HK-2 (cell line): ENCODE measurements around the gene OTUD5.
A peak's percentile ranks its signal among the peaks of the same experiment; 100 is the strongest.

ENCODE experiments used
- DNase-seq: peaks from one replicate; pipeline ENCODE4 v3.0.0-alpha.2; 2018; ENCODE audit not compliant: unreplicated experiment

OTUD5 gene

DNA sequence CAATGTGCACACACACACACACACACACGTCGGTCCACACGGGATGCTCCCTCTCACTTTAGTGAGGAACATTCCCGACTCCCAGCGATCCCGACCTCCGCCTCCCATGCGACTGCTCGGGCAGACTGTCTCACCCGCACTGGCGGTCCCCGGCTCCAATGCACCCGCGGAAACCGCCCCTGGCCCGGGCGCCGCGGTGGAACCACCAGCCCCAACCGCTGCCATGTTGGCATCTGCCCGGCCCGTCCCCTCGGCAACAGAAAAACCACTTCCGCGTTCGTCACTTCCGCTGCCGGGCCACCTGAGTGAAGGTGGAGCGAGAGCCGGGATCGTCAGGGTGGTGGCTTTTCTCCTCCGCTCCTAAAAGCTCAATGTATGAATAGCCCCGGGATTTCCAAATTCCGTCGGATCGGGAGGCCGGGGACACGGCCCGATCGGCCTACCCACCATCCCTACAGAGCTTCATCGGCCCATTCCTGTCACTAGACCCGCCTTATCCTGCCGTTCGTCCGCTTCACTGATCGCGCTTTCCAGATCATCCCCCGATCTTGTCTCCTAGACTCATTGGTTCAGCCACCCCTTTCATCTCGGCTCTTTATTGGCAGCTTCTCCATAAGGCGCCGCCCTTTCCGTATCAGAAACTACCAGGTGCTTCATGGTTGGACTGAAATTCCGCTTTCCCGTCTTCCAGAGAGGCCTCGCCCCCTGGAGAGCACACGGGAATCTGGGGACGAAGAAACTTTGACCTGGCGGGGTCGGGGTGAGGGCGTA is 45.8 kb downstream of the OTUD5 start, which contains the start of gene SLC35A2:
SLC35A2 (minus strand) TSS at position 235 of the 771 bp plus-strand sequence; CDS start at position 225, 10 bp downstream.
- DNase-seq, result peak; percentile 83

DNA sequence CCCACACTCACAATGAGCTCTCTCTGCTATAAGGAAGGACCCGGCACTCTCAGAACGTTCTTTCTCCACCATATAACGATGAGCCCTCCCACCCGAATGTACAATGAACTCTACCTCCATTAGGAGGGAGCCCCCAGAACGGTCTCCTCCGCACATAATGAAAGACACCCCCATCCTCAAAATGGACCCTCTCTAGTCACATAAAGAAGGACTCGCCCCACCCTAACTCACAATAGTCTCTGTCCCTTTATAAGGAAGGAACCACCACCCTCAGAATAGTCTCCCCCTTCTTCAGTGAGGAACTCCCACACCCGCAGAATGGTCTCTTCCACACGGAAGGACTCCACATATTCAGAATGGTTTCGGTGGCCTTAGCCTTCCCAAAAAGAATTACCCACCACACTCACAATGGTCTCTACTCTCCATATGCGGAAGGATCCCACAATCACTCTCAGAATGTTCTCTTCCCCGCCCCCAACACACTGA is 46.4 kb downstream of the OTUD5 start:
- DNase-seq, result no peak

DNA sequence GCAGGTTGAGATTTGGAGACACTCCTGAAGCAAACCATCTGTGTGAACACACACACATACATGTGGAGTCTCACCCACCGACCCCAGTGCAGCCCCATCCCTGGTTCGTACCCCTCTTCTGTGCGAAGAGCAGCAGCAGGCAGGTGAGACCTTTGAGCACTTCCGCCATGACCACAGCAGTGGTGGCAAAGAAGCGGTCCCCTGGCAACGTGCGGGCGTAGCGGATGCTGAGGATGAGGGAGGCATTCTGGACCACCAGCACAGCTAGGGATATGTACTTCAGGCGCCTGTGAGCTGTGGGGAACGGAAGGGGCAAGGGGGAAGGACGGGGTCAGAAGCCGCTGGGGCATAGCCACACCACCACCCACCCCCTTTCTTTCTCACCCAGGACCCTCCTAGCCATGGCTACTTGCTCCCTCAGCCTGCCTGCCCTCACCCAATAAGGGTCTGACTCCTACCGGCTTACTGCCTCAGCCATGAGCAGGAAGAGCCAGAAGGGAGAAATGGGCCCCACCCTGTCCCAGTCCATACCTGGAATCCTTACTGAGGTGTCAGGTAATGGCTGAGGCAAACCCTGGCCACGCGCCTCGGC is 47.6 kb downstream of the OTUD5 start:
- no peak for DNase-seq

DNA sequence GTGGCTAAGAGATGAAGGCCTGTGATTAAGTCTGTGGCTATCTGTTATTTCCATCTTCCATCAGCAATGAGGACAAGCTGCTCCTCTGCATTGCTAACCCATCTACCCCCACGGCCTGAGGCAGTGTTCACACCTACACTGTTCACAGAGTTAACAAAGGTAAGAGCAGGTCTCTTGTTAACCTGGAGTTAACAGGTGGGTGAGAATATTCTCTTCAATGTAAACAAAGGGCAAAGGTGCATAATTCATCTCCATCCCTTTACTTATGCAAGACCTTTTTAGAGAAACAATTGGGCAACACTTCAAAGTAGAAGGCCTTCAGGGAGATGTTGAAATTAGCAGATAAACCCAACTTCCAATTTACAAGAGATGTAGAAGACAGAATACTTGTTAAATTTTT is 48.8 kb downstream of the OTUD5 start:
- no peak for DNase-seq

DNA sequence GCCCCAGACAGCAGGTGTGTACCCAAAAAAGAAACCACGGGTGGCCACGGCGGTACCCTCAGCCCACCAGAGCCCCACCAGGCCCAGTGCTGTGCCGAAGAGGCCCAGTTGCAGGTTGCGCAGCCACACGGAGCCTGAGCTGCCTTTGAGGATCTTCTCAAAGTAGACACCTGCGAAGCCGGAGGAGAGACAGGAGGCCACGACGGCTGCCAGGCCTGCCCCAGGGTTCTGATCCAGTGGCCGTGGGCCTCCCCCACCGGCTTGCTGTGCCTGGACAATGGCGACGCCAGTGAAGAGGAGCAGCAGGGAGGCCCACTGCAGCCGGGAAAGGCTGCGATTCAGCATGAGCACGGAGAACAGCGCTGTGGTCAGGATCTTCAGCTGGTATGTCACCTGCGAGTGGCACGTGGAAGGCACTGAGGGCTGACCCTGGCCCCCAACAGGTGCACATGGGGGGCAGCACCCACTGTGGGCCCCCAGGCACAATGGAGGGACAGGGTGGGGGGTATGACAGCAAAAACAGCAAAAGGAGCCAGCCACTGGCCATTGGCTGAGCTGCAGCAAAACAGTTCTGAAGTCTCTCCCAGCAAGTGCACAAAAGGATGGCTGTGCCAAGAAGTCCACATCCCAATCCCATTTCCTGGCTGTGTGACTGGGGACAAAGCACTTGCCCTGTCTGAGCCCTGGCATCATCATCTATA is 52.2 kb downstream of the OTUD5 start:
- DNase-seq, result no peak

DNA sequence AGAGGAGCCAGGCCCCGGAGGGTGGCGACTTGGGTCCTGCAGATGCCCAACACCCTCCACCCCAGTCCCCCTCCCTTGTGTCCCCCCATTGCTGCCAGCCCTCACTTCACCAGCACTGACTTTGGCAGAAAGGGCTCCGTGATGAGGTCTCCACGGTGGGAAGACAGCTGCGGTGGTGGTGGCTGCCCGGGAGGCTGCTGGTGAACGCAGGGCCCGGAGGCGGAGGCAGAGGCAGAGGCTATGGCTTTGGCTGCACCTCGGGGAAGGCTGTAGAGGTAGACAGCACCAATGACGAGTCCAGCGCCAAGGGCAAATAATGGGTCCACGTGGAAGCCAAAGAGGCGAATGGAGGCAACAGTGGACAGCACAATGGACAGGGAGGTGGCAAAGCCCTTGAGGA is 52.8 kb downstream of the OTUD5 start:
- DNase-seq, result no peak

DNA sequence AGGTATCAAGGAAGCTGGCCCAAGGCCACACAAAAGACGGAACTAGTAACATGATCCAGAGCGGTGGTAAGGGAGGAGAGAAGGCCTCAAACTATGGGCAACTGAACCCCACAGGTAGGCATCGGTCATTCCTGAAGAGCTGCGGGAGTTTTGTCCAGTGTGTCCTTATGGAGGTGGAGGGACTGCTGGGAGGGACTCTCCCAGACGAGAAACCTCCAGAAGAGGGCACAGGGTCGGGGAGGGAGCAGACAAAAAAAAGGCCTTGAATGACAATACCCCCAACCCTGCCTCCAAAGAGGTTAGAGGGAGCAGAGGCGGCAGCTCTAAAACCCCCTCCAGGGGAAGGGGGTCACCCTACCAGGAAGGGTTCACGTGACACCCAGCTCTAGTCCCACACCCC is 53.2 kb downstream of the OTUD5 start:
- DNase-seq, result no peak

DNA sequence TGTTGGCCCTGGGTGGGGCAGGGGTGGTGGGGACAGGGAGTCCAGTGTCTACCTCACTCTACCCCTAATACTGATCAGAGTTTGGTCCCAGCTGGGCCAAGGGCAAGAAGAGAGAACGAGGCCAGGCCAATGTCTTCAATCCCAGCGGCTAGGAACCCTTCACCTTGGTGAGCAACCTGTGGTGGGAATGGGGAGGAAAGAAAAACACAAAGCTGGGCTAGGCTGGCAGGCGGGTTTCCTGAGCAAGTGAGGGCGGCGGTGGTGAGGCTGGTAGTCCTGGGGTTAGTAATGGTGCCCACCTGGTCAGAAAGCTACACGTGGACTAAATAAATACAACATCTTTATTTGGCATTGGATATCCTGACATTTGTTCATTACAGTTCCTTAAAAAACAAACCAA is 54.1 kb downstream of the OTUD5 start:
- DNase-seq, result no peak

DNA sequence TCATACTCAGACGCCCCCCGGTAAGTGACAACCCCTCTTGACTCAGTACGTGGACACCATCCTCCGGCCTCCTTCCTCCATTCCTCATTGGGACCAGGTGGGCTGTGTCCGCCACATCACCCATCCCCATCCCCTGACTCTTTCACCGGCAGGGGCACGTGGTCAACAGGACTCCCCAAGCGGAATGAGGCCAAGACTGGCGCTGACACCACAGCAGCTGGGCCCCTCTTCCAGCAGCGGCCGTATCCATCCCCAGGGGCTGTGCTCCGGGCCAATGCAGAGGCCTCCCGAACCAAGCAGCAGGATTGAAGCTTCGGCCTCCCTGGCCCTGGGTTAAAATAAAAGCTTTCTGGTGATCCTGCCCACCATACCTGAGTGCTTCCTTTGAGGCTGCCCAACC is 54.6 kb downstream of the OTUD5 start:
- DNase-seq, result no peak

DNA sequence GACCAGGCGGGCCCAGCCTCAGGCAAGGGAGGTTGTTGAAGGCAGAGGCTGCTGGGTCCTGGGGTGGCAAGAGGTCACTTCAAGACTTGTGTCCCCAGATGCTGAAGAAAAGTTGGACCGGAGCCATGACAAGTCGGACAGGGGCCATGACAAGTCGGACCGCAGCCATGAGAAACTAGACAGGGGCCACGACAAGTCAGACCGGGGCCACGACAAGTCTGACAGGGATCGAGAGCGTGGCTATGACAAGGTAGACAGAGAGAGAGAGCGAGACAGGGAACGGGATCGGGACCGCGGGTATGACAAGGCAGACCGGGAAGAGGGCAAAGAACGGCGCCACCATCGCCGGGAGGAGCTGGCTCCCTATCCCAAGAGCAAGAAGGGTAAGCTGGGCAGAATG is 55.3 kb downstream of the OTUD5 start:
- no peak for DNase-seq

DNA sequence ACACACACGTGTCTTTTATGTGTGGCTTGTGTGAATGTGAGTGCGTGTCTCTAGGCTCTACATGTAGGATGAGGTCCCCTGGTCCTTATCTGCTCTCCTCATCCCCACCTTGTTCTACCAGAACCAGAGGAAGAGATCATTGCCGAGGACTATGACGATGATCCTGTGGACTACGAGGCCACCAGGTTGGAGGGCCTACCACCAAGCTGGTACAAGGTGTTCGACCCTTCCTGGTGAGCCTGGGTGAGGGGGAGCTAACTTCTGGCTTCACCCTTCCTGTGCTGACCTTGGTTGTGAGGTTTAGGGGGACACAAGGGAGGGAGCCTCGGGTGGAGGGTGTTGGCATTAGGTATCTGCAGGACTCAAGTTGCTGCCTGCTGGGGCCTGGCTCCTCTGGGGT is 56.3 kb downstream of the OTUD5 start:
- no peak for DNase-seq

DNA sequence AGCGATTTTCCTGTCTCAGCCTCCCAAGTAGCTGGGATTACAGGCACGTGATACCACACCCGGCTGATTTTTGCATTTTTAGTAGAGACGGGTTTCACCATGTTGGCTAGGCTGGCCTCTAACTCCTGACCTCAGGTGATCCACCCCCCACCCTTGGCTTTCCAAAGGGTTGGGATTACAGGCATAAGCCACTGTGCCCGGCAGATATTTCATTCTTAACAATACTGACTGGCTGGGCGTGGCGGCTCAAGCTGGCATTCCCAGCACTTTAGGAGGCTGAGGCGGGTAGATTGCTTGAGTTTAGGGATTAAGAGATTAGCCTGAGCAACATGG is 58.4 kb downstream of the OTUD5 start:
- no peak for DNase-seq

DNA sequence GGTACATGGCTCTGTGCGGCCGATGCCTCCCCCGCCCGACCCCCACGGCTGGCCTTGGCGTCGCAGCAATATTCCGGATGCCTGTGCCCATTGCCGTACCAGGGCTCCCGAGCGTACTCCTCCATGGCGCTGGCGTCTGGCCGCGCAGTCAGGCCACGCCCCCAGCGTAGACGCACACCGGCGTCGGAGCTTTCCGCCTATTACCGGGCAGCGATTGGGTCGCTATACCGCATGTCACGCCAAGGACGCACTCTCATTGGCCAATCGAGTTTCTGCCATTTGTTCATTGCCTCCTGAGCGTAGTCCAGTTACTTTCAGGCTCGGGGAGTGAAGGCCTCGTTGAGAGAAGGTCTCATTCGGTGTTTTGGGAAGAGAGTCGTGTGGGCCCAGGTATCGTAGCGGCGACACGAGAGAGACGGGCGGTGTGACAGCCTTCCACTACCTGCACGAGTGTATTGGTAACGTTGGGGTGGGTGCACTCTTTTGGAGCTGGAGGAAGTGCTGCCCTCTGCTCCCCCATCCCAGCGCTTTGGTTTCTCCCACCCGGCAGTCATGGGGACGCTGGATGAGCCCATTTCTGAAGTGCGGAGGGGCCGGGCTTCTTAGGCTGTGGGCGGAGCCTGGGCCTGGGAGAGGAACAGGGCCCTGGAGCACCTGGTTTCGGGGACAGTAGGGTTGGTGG is 59.6 kb downstream of the OTUD5 start, which contains the start of the genes PQBP1 and TIMM17B:
PQBP1 (plus strand) TSS at position 306 of the 682 bp plus-strand sequence. CDS start 580 bp downstream, outside the sequence.
TIMM17B (minus strand) TSS at position 144 of the 682 bp plus-strand sequence; CDS start at position 125, 19 bp downstream.
- peak; percentile 88 for DNase-seq

DNA sequence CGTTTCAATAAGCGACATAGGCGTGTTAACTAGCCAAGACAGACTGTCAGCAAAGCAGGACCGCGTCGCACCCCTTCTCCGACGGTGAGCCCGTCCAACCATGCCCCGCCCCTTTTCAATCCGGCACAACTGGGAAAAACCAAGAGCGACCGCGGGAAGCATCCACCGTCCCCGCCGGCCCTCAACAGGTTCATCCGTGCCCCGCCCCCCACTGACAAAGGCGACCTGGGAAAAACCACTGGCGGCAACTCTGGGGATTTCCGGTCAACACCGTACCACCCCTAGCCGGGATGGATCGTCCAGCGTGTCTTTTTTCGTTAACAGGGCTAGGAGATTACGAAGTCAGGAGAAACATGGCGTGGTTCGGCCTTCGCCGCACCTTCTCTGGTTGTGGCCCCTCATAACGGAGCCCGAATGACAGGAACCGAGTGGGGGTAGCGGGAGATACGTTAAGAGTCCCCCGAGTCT is 60.2 kb downstream of the OTUD5 start:
- DNase-seq, result peak; percentile 84

DNA sequence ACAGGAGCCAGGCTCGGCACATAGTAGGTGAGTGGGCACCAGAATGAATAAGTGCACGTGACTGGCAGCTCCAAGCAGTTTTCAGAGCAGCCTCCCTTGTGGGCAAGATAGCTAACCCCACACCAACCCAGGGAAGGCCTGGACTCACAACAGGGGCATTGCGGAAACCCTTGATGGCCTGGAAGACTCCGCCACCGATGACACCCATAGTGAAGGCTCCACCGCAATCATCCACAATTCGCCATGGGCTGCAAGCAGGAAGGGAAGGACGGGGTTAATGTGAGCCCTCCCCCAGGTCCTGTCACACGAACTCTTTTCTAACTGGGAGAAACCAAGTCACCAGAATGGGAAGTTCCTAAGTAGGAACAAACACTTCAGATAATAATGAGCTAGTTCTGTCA is 60.8 kb downstream of the OTUD5 start:
- no peak for DNase-seq

DNA sequence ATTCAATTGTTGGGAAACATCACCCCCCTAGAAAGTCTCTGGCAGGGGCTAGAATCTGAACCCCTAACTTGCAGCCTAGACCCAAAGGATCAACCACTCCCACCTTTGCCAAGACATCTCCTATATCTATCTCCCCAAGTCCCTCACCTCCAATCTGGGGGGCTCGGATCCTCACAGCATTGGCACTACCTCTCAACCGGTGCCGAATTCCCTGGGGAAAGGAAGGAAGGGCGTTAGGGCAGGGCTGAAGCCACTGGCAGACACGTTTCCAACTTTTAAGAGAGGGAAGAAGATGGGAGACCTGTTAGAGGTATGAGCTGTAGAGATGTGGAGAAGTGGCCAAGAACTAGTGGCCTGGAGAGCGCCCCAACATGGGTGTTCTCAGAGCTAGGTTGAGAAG is 62.5 kb downstream of the OTUD5 start:
- no peak for DNase-seq

DNA sequence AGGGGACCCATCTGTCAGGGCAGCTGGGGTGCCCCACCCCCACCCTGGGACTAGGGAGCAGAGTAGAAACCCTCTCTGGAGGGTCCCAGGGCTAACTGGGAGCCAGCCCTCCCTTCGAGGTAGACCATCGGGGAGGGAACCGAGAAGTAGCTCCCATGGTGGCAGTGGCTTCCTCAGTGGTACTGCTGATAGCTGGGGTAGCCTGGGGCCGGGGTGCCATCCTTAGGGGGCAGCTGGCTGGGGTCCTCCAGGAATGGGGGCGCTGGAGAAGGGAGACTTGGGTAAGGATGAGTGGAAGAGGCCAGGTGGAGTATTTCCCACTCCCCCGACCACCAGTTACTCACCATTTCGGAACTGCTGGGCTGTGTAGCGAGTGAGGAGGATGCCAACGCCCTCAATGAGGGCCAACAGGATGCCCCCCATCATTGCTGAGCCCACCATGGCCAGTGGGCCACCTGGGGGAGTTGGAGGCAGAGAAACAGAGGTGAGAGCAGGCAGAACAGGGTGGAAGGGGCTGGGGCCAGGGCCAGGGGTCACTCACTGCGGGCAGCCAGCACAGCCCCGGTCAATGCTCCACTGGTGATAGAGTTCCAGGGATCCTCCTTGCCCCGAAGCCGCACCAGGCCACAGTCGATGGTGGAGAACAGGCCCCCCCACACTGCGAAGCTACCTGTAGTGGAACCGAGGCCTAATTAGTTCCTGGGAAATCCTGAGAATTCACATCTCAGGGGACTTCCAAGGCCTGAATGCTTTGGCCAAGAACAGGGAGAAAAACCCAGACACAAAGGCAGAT is 63.7 kb downstream of the OTUD5 start:
- no peak for DNase-seq

DNA sequence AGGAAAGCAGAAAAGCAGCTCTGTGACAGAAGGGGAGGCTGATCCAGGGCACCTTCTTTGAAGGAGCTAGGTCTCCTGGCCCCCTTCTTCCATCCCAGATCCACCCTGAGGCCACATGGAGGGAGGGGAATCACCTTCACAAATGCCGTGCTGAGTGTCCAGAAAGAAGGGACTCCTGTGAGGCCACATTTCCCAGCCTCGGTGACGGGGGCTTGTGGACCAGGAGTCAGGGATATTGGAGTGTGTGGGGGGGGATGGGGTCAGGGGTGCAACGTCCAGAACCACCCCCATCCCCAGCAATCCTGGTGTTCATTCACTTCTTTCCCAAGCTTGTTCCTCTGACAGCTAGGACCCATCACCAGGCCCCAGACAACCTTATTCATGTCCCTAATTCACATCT is 64.5 kb downstream of the OTUD5 start:
- no peak for DNase-seq

DNA sequence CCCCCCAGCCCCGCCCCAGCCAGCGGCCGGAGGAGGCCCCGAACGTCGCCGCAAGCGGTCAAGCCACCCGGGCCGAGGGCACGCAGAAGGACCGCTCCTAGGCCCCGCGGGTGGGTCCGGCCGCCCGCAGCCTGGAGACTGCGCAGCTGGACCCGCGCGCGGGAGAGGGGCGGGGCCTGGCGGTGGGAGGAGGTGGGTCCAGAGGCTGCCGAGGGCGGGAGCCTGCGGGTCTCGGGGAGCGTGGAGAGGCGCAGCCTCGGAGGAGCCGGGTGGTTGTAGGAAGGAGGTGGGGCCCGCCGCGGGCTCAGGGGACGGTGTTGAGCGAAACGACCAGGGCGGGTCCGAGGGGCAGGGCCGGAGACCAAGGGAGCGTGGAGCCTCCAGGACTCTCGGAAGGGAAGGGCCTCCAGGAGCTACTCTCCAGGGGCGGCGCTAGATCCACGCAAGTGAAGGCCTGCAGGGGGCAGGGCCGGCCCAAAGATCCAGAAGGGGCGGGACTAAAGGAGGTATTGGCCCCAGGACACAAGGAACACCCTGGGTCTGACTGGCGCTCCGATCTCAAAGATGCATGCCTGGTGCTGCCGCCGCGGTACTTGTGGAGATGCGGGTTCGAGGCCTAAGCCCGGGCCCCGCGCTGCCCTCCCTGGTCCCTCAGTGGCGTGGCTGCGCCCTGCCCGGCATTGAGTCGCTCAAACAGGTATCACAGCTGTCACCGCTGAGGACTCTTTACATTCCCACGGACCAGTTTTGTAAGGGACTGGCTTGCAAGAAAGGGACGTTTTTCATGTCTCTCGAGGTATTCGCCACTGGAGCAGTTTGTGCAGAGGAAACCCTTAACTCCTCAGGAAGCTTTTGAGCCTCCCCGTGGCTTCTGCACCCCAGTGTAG is 65.8 kb downstream of the OTUD5 start:
- DNase-seq, result peak; percentile 92

DNA sequence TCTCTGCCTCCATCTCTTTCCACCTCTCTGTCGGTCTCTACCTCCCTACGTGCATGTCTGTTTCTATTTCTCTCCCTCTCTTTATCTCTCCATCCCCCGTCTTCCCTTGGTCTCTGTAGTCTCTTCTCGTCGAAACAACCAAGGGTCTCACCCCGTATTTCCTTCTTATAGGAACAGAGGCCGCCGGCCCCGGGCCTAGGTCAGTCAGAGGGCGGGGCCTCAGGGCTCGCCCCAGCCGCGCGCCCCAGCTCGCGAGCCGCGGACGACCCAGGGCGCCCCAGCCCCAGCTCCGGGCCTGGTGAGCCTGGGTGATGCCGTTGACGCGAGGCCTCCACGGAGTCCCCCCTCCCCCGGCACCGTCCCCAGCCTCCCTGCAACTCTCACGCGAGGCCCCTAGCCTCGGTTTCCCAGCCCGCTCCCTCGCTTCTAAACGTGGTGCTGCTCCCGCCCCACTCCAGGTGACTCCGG is 66.4 kb downstream of the OTUD5 start:
- DNase-seq, result no peak
